NCI-H748 (cell line): ENCODE data around the gene RASSF8.
A peak's percentile ranks its signal among the peaks of the same experiment; 100 is the strongest.

ENCODE experiments used
- DNase-seq: peaks from one replicate; lab custom pipeline; 2025; ENCODE audit not compliant: unreplicated experiment; lab: John Stamatoyannopoulos, UW

The RASSF8 gene

GRCh38 chr12:25958428-25959070 is at the start of gene RASSF8:
Gene RASSF8 (plus strand): TSS chr12:25958682. CDS start chr12:26055344, 96,662 bp downstream.
- DNase-seq: peak; percentile 54

DNA sequence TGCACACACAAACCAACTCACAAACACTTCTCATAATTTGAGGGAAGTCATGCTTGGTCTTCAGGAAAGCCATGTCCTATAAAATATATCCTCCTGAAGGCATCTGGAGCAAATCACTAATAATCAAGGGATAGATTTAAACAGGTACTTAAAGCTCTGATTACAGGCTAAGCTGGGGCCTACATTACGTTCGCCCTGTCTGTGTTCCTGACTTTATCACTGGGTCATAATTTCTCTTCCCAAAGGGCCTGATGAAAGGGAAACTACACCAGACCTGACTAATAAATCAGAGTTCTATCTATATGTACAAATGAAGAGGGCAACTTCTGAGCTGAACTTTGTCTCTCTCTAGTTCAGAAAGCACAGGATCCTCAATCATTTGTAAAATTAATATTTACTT is 43.9 kb upstream of the RASSF8 start:
- no peak for DNase-seq

DNA sequence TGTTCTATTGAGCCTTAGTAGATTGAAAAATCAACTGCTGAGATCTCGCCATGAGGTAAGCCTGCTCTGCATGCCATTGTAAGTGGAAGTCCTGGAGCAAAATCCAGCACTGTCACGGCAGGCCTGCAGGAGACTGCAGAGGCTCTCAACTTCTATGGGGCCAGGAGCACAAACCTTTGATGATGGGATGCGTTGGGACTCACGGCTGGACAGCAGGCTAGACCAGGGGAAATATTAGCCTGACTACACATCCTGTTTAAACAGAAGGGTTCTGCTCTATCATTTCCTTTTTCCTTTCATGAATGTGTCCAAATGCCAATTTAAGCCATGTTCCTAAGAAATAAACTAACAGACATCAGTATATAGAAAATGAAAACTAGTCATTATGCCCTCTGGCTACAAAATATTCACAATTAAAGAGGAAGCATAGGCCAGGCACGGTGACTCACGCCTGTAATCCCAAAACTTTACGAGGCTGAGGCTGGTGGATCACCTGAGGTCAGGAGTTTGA is 33.9 kb upstream of the RASSF8 start:
- no peak for DNase-seq

DNA sequence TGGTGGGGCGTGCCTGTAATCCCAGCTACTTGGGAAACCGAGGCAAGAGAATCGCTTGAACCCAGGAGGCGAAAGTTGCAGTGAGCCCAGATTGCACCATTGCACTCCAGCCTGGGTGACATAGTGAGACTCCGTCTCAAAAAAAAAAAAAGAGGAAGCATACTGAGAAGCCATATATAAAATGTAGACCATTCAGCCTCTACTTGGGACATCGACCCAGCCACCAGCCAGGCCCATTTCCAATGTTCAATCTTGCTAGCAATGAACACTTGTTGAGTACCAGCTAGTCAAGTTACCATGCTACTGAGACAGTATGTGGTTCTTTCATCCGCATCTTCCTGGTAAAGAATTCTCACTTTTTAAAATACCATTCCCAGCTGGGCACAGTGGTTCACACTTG is 33.4 kb upstream of the RASSF8 start:
- DNase-seq: no peak

GRCh38 chr12:25926536-25926935 is 31.9 kb upstream of the RASSF8 start:
- DNase-seq: no peak

GRCh38 chr12:25929142-25929541 is 29.3 kb upstream of the RASSF8 start:
- no peak for DNase-seq

DNA sequence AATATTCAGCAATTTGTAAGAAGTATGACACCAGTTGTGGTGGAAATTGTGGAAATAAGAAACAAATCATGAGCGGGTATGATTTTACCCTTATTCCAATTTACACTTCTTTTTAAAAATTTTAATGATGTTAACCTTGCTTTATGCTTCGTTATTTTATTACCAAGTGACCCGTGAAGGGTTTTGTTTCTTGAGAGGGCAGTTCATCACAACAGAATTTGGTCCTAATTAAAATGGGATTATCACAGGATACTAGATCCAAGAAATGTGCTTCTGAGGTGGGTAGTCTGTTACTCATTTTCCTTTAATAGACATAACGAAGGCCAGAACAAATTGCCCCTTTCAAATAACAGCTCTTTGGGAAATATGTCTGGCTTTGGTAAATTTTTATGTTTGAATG is 25.5 kb upstream of the RASSF8 start:
- no peak for DNase-seq

GRCh38 chr12:25934456-25934855 is 24.0 kb upstream of the RASSF8 start:
- DNase-seq: no peak

GRCh38 chr12:25935355-25936144 is 22.9 kb upstream of the RASSF8 start:
- DNase-seq: no peak

DNA sequence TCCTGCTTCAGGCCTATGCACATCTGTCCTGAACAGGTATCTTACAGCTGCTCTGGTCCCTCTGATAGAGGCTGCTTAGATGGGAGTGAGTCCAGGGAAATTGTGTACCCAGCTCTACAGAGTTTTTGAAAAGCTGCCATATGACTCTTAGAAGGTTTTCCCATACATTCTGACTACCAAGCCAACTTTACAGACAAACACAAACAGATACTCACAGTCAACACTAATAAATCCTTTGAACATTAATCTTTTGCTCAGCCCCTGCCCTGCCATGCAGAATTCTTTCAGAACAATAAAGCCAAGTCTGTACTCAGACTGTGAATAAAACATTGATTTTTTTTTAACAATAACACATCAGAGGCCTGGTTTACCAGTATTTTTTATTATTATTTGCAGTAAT is 21.4 kb upstream of the RASSF8 start:
- no peak for DNase-seq

GRCh38 chr12:25938581-25938980 is 19.9 kb upstream of the RASSF8 start:
- DNase-seq: no peak

GRCh38 chr12:25939606-25940005 is 18.9 kb upstream of the RASSF8 start:
- DNase-seq: no peak

DNA sequence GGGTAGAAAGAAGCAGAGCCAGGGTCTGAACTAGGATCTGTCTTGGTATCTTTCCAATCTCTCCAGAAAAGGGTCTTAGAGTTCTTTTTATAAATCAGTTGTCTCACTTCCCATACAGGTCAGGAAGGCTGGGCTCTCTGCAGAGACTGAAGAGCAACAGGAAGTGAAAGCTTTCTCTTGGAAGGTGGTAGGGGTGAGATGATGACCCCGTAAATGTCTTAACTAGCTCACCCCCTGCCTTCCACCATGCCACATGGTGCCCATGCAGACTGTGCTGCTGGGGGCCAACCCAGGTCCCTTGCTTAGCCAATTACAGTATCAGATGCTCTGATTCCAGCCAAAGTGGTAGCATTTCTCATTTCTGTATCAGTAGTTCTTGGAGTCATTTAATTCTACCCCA is 17.6 kb upstream of the RASSF8 start:
- no peak for DNase-seq

GRCh38 chr12:25942709-25943108 is 15.8 kb upstream of the RASSF8 start:
- no peak for DNase-seq

DNA sequence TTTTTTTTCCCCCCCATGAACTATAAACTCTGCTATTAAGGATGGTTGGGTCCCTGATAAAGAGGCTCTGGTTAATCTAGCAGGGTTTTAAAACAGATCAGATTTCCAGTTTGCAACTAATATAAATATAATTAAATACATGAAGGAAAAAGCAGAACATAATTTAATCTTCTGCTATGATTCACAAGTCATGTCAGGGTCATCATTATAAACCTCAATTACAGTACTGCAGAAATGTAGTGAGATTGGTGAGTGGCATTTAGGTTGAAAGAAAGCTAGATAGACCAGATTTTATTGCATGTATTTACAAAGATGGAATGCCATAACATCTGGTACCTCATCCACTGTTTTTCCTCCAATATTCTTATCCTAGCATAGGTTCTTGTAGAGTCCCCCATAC is 14.5 kb upstream of the RASSF8 start:
- DNase-seq: no peak

GRCh38 chr12:25949343-25949742 is 9.1 kb upstream of the RASSF8 start:
- no peak for DNase-seq

- no peak for DNase-seq
Measured at GRCh38 chr12:25950329-25951115, 8.0 kb upstream of the RASSF8 start.

GRCh38 chr12:25957793-25958427 is 572 bp upstream of the RASSF8 start:
- DNase-seq: peak; percentile 47

DNA sequence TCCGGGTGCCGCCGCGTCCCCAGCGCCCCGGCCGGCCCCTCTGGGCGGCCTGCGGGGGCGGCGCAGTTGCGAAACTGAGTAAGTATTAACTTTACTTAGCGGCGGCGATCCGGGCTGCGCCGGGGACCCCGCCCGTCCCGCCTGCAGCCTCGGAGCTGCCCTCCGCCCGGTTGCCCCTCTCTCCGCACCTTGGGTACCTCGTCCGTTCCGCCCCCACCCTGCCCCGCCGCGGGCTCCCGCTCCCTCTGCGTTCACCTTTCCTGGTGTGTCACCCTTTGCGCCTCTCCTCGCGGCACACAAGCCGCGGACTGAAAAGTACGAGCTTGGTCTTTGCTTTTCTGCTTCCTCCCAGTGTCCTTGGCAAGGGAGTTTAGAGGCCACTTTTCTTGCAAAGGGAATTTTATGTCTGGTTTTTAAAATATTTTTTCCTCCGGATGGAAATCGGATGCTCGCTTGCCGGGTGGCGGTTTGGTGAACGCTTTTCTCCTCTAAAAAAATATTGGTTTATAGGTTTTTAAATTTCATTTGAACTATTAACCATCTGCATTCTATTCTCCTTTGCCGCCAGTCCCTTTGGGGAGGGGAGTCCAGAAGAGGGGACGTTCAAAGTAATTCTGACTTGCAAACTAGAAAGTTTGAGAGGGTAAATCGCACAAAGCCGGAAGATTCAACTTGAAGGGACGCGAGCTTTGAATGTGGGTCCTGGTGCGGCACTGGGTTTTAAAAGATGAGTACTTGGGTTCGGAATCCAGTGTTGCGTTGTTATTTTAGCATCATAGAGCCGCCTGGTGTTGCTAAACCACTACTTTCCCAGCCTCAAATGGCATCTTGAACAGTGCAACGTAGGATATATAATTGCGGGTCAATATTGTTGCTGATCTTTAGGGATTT is 834 bp downstream of the RASSF8 start:
- peak; percentile 22 for DNase-seq

- peak; percentile 15 for DNase-seq
Measured at GRCh38 chr12:25960143-25960542, 1.7 kb downstream of the RASSF8 start.
